ENCODE data around the gene SERPINA12.

SERPINA12 gene

DNA sequence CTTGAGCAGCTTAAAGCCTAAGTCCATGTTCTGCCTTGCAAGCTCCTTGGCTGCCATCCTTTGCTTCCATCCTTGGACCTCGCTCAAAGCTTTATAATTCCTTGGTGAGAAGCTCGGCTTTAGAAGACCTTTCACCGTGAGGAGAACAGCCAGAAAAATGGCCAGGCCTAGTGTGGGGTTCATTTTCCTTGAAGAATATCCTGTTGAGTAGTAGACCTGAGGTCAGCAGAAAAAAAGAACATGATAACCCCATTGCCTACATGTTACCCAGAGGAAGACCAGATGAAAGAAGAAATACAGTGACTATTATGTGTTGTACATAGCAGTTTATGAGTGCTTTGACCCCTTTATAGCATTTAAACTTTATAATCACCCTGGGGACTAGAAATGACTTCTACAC lies 11.1 kb downstream of the SERPINA12 start:
- Histone ChIP-seq H3K4me1 (no peaks in the 10 kb centered on the region), H3K9ac (no peak overlapping the region), H3K36me3 (ENCODE audit: control insufficient read depth, insufficient read depth, low read length) (no peaks in the 10 kb centered on the region), H3K27me3 (ENCODE audit: control insufficient read depth, insufficient read depth, low read length) (no peaks in the 10 kb centered on the region), H3K4me3 (ENCODE audit: low read depth, low read length) (no peak overlapping the region), H3K27ac (no peak overlapping the region), H3K4me2 (ENCODE audit: low read length) (no peak overlapping the region), H3K9me3 (ENCODE audit: control insufficient read depth, low read length) (no peaks in the 10 kb centered on the region), H2AFZ (no peak overlapping the region), H3K79me2 (no peaks in the 10 kb centered on the region)
- TF ChIP-seq, protein P1, sequence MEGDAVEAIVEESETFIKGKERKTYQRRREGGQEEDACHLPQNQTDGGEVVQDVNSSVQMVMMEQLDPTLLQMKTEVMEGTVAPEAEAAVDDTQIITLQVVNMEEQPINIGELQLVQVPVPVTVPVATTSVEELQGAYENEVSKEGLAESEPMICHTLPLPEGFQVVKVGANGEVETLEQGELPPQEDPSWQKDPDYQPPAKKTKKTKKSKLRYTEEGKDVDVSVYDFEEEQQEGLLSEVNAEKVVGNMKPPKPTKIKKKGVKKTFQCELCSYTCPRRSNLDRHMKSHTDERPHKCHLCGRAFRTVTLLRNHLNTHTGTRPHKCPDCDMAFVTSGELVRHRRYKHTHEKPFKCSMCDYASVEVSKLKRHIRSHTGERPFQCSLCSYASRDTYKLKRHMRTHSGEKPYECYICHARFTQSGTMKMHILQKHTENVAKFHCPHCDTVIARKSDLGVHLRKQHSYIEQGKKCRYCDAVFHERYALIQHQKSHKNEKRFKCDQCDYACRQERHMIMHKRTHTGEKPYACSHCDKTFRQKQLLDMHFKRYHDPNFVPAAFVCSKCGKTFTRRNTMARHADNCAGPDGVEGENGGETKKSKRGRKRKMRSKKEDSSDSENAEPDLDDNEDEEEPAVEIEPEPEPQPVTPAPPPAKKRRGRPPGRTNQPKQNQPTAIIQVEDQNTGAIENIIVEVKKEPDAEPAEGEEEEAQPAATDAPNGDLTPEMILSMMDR (IDR thresholded peaks at IDR 0.05) = no peak

DNA sequence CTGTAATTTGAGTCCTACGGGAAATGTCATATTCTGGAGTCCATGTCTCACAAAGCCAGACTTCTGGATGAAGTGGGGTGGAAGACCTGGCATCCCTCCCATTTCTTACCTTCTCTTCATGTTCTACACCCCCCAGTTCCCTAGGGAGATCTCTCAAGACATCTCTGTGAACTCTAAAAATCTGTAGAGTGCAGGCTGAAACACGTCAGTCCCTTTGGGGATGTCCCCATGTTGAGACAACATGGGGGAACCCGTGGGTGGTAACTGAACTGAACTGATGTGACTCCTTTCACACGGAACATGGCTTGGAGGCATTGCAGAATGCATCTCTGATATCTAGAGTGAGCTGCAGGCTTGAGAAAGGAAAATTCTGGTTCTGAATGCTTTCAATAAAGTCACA lies 15.2 kb downstream of the SERPINA12 start:
- H3K27me3 ChIP-seq (ENCODE audit: control insufficient read depth, insufficient read depth, low read length) = no peaks in the 10 kb centered on the region
- H3K4me3 ChIP-seq (ENCODE audit: low read depth, low read length) = no peak overlapping the region
- no peaks in the 10 kb centered on the region for H3K36me3 ChIP-seq (ENCODE audit: control insufficient read depth, insufficient read depth, low read length)
- no peaks in the 10 kb centered on the region for H3K9me3 ChIP-seq (ENCODE audit: control insufficient read depth, low read length)
- no peak overlapping the region for H3K9ac ChIP-seq
- H3K4me2 ChIP-seq (ENCODE audit: low read length) = no peak overlapping the region
- H3K79me2 ChIP-seq = no peaks in the 10 kb centered on the region
- H3K27ac ChIP-seq = no peak overlapping the region
- no peaks in the 10 kb centered on the region for H3K4me1 ChIP-seq
- H2AFZ ChIP-seq = no peak overlapping the region
- TF ChIP-seq, protein P1 (IDR thresholded peaks at IDR 0.05) = no peak

DNA sequence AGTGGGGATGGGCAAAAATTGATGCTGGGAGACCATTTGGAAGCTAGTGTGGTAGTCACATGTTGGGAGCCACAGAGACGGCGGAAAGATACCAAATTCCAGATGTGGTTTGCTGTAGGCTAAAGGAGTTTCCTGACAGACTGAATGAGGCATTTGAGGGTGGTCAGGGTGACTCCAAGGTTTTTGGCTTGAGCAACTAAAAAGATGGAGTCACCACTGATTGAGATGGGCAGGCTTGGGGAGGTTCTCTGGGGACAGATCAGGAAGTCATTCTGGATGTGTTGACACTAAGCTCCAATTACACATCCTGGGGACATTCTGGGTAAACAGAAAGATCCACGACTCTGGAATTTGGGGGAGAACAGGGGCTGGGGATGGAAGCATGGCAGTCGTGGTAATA lies 17.8 kb downstream of the SERPINA12 start:
- no peak overlapping the region for H3K27ac ChIP-seq
- H3K9me3 ChIP-seq (ENCODE audit: control insufficient read depth, low read length) = no peaks in the 10 kb centered on the region
- H2AFZ ChIP-seq = no peak overlapping the region
- TF ChIP-seq, protein P1 (IDR thresholded peaks at IDR 0.05) = no peak
- no peak overlapping the region for H3K9ac ChIP-seq
- H3K27me3 ChIP-seq (ENCODE audit: control insufficient read depth, insufficient read depth, low read length) = no peaks in the 10 kb centered on the region
- H3K36me3 ChIP-seq (ENCODE audit: control insufficient read depth, insufficient read depth, low read length) = no peaks in the 10 kb centered on the region
- no peaks in the 10 kb centered on the region for H3K4me1 ChIP-seq
- no peak overlapping the region for H3K4me2 ChIP-seq (ENCODE audit: low read length)
- H3K79me2 ChIP-seq = no peaks in the 10 kb centered on the region
- H3K4me3 ChIP-seq (ENCODE audit: low read depth, low read length) = no peak overlapping the region

DNA sequence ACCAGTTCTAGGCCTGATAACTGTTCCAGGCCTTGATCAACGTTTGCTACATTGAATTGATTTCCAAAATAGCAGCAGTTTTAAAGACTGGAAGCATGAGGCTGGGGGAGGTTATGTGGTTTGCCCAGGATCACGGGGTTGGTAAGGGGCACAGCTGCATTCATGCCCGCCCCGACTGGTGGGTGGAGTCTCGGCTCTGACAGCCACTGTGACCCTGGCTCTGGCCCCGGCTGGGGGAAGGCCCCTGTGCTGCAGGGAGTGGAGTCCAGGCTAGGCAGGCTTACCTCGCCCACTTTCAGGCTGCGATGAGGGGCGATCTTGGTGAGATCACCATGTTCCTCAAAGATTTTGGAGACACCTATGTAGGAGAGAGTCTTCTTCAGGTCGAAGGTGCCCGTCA lies 19.9 kb downstream of the SERPINA12 start:
- H3K27ac ChIP-seq = no peak overlapping the region
- no peaks in the 10 kb centered on the region for H3K9me3 ChIP-seq (ENCODE audit: control insufficient read depth, low read length)
- no peak overlapping the region for H3K4me2 ChIP-seq (ENCODE audit: low read length)
- H3K9ac ChIP-seq = no peak overlapping the region
- TF ChIP-seq, protein P1 (IDR thresholded peaks at IDR 0.05) = no peak
- no peak overlapping the region for H2AFZ ChIP-seq
- H3K36me3 ChIP-seq (ENCODE audit: control insufficient read depth, insufficient read depth, low read length) = no peaks in the 10 kb centered on the region
- no peaks in the 10 kb centered on the region for H3K79me2 ChIP-seq
- H3K27me3 ChIP-seq (ENCODE audit: control insufficient read depth, insufficient read depth, low read length) = no peaks in the 10 kb centered on the region
- no peak overlapping the region for H3K4me3 ChIP-seq (ENCODE audit: low read depth, low read length)
- H3K4me1 ChIP-seq = peaks cover 3% of the 10 kb centered on the region

DNA sequence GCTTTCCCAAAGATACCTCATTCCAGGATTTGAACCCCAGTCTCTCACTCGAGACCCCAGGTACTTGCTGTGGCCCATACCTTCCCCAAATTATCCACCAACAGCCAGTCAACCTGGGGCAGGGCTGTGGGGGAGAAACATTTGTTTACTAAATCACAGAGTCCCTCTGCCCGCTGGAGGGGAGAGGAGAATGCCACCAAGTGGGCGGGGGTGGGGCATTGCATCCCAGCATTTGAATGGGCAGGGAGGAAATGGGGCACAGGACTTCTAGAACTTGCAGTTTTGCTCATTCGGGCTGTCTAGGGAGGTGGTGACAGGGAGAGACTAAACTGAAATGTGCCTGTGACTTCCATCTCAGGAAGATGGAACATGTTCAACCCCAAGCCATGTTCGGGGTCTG lies 22.4 kb downstream of the SERPINA12 start:
- no peak overlapping the region for H3K9ac ChIP-seq
- H3K27ac ChIP-seq = no peak overlapping the region
- H3K27me3 ChIP-seq (ENCODE audit: control insufficient read depth, insufficient read depth, low read length) = no peaks in the 10 kb centered on the region
- TF ChIP-seq, protein P1 (IDR thresholded peaks at IDR 0.05) = no peak
- no peak overlapping the region for H3K4me2 ChIP-seq (ENCODE audit: low read length)
- H3K4me3 ChIP-seq (ENCODE audit: low read depth, low read length) = no peak overlapping the region
- H3K36me3 ChIP-seq (ENCODE audit: control insufficient read depth, insufficient read depth, low read length) = no peaks in the 10 kb centered on the region
- no peak overlapping the region for H2AFZ ChIP-seq
- H3K79me2 ChIP-seq = no peaks in the 10 kb centered on the region
- peaks cover 3% of the 10 kb centered on the region for H3K4me1 ChIP-seq
- H3K9me3 ChIP-seq (ENCODE audit: control insufficient read depth, low read length) = no peaks in the 10 kb centered on the region

Data from parathyroid adenoma (tissue), 2 donors.